Measurements from ENCODE around the gene NEU4.
"Not testable (repeated sequence)": the region's sequence is repeated elsewhere in the genome, so short reads cannot be mapped to it uniquely, and the experiment has no call there.

Gene NEU4

GRCh38 chr2:241775223-241776177, 33.5 kb upstream of the NEU4 start:
- no peak for DNase-seq

- no peak for DNase-seq
Observed at GRCh38 chr2:241776336-241777169, 32.4 kb upstream of the NEU4 start, which contains the start of gene GAL3ST2. Gene GAL3ST2 (plus strand): TSS chr2:241776822. CDS start chr2:241776956, 134 bp downstream.

- DNase-seq = no peak
Observed at GRCh38 chr2:241777170-241777685, 31.8 kb upstream of the NEU4 start.

GRCh38 chr2:241777686-241778627, 31.0 kb upstream of the NEU4 start:
- no peak for DNase-seq

- no peak for DNase-seq
Observed at GRCh38 chr2:241780939-241781569, 27.9 kb upstream of the NEU4 start.

- DNase-seq = not testable (repeated sequence)
Observed at GRCh38 chr2:241782053-241782452, 26.9 kb upstream of the NEU4 start.

GRCh38 chr2:241788135-241788534, 20.9 kb upstream of the NEU4 start:
- DNase-seq = no peak

- peak in 1 of 2 experiments; percentile 23 for DNase-seq
Observed at GRCh38 chr2:241788572-241788971, 20.4 kb upstream of the NEU4 start.

- DNase-seq = not testable (repeated sequence)
Observed at GRCh38 chr2:241791385-241791784, 17.6 kb upstream of the NEU4 start.

- DNase-seq = no peak
Observed at GRCh38 chr2:241793385-241793784, 15.6 kb upstream of the NEU4 start.

GRCh38 chr2:241794250-241794823, 14.7 kb upstream of the NEU4 start:
- DNase-seq = no peak

- DNase-seq = no peak
Observed at GRCh38 chr2:241795021-241795999, 13.7 kb upstream of the NEU4 start.

GRCh38 chr2:241796209-241796608, 12.8 kb upstream of the NEU4 start:
- no peak for DNase-seq

GRCh38 chr2:241796610-241797138, 12.3 kb upstream of the NEU4 start:
- no peak for DNase-seq

GRCh38 chr2:241797441-241798080, 11.4 kb upstream of the NEU4 start:
- DNase-seq = no peak

- DNase-seq = no peak
Observed at GRCh38 chr2:241798081-241798630, 10.8 kb upstream of the NEU4 start.

GRCh38 chr2:241798631-241799521, 10.1 kb upstream of the NEU4 start:
- no peak for DNase-seq
